Measurements from ENCODE around the gene SERPINA12.

SERPINA12 gene

DNA sequence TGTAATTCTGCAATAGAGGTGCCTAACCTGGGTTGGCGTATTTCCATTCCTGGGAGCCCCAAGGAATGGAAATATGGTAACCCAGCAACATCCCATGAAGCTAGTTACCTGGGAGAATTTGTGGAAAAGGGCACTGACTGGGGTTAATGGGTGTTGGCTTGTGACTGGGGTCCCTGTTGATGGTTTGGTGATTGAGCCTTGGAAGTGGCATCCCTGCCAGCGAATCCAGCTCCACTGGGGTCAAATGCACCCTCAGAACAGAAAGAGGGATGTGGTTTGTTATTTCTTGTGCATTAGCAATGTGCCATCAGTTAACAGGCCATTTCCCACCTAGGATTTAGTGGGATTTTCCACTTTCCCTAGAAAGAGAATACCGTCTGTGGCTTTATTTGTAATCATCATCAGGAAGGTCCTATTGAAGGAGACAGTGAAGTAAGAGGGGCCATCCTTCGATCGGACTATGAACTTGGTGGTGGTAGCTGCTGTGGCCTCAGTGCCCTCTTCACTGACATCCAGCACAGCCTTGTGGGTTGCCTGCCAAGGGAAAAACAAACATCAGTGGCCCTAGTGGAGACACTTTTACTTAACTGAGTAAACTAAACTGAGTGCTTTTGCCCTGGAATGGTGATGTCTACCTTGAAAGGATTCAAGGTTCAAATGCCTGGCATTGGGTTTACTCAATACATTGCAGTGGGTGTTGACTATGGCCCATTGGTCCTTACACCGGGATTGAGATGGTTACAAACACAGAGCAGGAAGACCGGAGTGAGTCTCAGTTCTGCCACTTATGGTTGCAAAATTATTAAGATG, 46.3 kb downstream of the SERPINA12 start:
- DNase-seq: no peak

DNA sequence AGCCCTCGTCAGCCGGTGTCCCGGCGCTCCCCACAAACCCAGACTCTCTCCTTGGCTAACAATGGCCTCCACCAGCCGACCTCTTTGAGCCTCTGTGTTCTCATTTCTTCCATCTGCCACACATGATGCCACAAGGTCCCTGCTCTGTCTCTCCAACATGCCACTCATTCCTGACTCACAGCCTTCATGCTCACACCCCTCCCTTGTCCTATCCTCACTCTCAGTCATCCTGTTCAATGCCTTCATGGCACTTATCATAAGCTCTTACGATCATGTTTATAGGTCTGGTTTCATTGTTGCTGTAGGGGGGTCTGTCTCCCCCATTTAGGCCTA, 47.1 kb downstream of the SERPINA12 start:
- DNase-seq: no peak

DNA sequence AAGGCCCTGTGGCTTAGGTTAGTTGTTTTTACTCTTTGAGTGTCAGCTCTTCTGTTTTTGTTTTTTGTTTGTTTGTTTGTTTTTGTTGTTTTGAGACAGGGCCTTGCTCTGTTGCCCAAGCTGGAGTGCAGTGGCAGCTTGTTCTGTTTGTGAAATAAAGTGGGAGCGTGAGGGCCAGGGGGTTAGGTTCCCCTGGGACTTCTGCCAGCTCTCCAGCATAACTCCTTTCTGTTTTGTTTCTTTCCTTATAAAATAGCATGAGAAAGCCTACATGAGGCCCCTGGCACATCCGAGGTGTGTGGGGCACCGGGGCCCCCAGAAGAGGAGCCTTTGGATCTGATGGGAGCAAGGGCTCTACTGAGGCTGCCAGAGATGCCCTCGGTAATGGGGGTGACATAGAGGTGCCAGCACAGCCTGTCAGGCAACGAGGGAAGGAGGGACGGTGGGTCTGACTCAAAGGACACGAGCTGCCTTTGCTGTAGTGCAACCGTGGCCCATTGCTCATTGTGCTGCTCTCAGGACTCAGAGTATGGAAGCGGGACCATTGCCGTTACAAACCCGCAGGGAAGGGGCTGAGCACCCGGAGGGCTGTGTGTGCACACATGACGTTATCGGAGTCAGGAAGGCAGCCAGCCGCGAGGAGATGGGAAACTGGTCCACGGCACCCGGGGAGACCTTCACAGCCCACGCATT, 47.6 kb downstream of the SERPINA12 start:
- DNase-seq: no peak

DNA sequence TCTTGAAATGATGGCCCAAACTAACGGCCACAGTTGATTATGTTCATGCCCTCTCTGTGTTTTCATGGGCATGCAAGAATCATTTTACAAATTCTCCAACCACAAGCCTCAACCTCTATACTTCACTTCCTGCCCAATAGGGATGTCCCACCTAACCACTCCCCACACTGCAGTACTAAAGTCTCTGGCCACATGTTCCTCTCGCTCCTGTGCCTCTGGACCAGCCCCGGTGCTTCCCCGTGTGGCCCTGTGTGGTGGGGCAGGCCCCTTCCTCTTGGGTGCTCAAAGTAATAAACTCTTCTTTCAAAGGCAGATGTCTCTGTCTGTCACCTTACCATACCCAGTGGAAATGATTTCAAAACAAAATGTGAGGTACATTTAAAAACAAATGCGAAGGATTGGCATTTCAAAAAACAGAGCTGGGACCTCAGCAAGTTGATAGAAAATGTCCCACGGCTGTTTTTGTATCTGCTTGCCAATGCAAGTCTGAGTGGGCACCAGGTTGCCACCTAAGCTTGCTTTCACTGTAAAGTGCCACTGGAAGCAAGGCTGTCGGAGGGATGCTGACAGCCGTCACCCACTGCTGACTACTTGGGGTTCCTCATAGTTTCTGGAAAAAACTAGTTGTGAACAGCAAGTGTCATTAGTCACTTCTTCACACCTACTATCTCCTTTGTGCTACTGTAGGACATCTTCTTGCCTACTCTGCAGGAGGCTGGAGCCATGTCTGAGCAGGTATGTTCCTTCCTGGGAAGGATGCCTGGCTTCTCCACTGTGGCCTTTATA, 48.4 kb downstream of the SERPINA12 start:
- DNase-seq: no peak

DNA sequence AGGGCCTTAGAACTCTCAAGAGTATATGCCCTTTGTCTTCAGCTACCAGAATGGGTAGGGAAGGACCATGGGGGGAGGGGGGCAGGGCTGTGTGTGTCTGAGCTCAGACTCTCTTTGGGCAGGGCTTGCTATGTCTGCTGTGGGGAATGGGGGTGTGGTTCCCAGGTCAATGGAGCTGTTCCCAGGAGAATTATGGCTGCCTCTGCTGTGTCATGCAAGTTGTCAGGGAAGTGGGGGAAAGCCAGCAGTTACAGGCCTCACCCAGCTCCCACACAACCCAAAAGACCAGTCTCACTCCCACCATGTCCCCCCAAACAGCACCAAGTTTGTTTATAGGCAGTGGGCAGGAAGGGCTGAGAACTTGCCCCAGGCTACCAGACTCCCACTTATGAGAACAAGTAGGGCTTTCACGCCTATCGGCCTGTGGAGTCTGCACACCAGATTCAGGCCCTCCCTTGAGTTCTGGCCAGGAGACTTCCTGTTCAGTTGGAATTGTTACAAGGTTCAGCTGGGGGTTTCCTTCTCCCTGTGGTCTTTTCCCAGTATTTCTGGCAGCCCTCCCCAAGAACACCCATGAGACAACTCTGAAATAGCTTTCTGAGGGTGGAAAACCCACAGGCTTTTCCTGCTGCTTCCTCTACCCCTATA, 50.6 kb downstream of the SERPINA12 start:
- DNase-seq: no peak

DNA sequence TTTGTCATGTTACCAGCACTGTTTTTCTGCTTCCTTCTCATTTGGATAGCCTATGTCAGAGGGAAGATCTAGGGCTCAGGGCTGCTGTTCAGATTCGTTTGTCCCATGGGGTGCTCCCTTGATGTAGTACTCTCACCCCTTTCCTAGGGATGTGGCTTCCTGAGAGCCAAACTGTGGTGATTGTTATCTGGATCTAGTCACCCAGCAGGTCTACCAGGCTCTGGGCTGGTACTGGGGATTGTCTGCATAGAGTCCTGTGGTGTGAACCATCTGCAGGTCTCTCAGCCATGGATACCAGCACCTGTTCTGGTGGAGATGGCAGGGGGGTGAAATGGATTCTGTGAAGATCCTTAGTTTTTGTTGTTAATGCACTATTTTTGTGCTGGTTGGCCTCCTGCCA, 51.2 kb downstream of the SERPINA12 start:
- no peak for DNase-seq

DNA sequence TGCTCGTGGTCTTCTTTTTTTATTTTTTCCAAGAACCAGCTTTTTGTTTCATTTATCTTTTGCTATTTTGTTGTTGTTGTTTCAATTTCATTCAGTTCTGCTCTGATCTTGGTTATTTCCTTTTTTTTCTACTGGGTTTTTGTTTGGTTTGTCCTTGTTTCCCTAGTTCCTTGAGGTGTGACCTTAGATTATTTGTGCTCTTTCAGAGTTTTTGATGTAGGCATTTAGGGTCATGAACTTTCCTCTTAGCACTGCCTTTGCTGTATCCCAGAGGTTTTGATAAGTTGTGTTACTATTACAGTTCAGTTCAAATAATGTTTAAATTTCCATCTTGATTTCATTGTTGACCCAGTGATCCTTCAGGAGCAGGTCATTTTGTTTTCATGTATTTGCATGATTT, 53.3 kb downstream of the SERPINA12 start:
- DNase-seq: no peak

DNA sequence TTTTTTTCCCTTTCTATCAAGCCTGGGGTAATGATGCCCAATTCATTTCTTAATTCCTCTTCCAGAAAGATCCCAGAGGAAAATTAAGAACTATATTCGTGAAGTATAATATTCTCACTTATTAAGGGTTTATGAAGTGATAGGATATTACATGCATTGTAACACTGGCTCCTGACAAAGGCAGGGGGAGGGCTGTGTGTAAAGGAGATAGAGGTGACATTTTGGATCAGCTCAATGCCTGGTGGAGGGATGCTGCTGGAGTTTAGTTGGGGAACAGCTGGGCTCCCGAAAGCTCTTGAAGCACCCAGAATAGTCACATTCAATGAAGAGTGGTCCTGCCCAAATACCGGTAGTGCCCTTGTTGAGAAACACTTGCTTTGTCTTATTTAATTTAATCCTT, 57.4 kb downstream of the SERPINA12 start:
- no peak for DNase-seq

DNA sequence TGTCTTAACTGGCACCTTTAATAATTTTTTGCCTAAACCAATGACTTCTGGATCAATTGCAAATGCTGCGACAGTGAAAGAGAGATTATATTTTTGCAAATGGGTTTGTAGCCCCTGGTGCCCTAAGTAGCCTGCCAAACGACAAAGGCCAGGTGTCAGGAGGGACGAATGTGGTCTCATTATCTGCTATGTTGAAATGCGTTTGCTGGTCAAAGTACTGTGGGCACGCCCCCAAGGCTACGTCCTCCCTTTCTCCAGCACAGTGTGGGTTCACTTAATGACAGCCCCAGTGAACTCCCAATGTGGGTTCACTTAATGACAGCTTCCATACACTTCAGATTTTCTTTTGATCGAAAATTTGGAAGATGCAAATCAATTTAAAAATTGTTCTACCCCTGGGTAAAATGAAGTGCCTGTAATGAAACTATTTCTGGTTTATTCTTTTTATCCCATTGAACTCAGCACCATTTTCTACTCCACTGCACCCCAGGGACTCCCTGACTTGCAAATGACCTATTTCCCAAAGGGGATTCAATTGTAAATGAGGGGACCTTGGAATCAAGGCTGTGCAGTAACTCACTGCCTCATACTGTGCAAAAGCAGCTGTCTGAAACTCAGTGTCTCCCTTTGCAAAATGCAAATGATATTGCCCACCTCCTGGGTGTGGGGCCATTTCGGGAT, 58.0 kb downstream of the SERPINA12 start:
- no peak for DNase-seq

DNA sequence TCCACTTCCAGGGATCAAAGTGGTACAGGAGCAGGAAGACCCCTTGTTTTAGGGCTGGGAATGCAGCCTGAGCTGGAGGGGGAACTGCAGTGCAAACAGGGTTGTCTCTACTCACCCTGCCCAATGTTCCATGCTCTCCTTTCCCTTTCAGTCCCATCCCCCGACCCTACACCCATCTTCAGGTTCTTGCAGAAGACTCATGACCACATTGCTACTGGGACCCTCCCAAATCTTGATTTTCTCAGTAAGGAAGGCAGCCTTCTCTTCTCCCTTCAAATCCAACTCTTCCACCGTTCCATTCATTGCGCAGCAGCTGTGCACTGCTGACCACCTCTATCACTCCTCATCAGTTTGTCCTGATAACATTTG, 58.6 kb downstream of the SERPINA12 start:
- no peak for DNase-seq

DNA sequence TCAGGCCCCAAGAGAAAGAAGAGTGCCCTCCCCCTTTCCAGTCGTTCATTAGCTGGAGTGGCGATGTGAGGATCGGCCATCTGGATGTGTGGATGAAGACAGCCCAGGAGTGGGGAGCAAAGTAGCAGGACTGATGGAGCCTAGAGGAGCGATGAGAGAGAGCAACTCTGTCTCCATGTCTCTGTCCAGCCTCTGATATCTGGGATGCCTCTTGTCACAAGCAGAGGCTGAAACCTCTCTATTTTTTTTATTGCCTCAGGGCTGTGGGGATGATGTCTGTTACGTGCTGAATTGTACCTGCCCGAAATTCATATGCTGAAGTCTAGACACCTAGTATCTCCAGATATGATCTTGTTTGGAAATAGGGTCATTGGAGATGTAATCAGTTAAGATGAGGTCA, 59.3 kb downstream of the SERPINA12 start:
- no peak for DNase-seq

DNA sequence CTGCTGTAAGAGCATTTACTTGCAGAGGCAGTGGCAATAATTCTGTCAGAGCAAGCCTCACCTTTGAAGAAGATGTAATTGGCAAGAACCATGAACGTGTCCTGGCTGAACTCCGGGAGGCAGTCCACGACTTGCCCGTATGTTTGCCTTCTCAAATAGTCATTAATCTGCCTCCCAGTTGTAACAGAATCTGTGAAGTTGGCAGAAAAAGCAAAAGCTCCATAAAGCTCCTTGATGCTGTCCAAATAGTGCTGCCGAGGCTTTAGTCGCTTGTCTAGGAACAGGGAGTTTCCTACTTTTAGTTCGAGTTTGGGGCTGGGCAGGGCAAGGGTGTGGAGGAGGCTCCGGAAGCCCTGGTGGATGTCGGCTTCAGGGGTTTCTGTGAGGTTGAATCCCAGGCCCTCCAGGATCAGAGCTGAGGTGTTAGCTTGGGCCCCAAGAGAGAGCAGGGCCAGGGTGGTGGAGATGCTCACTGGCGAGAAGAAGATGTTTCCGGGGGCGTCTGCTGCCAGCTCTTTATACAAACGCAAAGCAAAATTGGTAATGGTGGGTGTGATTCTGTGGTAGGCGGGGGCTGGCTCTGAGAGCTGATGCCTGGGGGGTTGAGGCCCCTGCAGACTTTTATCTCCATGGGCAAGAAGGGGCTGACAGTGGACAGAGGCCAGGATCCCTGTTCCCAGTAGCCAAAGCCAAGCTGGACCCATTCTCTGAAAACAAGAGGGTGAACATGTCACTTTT, 61.0 kb downstream of the SERPINA12 start:
- DNase-seq: no peak

DNA sequence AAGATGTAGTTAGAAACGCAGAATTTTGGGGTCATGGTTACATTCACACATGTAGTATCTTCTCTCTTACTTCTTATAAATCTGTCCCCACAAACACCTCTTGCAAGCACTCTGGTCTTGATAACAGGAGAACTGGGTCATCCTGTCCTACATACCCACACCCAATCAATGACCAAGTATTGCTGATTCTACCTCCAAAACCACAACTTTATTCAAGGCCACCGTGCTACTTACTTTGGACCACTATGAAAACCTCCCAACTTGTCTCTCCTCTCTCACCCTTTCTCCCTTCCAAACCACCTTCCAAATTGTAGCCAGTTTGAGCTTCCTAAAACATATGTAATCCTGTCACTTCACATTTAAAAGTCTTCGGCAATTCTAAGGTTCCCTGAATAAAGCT, 62.1 kb downstream of the SERPINA12 start:
- DNase-seq: no peak

DNA sequence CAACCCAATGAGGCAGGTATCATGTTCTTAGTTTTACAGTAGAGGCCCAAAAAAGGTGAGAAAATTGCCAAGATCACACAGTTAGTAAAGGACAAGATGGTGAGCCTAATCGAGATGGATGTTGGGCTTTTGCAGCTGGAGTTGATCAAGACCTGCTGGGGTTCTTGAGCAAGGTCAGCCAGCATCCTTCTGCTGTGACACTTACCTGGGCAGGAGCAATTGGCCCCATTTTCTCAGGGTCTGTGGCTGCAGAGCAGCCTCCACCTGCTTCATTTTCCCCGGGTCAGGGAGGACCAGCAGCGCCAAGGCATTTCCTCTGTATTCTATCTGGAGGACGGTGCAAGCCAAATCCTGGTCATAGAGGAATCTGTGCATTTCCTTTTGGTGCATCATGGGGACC, 63.1 kb downstream of the SERPINA12 start:
- DNase-seq: no peak

DNA sequence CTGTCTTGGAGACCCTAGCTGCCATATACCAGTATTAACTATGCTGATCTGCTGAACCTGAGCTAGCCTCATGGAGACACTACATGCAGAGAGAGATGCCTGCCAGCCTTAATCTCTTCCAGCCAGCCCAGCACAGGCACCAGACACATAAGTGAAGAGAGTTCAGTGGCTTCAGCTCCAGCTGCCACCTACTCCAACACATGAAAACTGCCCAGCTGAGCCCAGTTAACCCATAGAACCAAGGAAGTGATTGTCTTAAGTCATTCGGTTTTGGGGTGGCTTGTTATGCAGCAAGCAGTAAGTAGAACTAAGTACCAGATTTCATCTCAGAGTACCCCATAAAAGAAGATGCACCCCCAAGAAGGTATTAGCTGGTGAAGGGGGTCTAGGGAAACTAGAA, 64.3 kb downstream of the SERPINA12 start:
- DNase-seq: no peak

DNA sequence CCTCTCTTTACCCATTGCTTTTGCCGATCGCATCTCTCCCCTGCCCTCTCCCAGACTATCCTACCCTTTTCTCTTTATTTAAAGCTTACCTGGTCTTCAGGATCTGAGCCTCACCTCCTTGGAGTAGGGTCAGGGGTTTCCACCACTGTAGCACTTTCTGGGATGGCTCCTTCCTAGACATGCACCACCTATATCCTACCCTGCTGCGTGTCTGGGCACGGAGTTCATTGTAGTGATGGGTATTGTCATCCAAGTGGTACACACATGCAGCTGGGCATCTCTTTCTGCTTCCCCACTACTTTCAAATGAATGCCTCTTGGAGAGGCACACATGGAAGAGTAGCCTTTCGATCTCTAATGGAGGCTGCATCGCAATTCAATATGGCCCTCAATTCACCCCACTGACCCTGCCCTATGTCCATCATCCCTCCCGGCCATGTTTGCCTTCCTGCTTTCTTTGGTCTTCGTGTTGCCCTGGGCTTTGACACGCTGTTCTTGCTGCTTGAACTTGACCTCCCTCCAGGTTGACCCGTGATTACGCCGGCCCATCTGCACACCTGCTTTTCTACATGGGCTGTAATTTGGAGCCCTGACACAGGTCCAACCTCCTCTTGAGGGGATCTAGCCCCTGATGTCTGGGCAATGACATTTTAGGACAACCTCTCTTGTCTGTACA, 67.6 kb downstream of the SERPINA12 start:
- DNase-seq: no peak

DNA sequence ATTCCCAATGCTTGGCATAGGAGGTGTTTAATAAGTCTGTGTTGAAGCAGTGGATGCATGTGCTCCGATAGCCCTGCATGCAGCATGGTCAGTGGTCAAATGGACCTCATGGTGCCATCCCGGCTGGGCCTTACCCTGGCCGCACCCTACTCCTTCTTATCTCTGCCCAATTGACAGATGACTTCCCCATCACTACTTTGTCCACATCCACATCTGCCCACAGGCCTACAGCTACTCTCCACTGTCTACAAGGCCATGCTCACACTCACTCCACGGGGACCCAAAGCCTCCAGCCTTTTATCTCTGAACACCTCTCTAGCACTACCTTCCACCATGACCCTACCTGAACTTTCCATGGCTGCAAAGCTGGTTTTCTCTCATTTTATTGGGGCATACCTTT, 68.1 kb downstream of the SERPINA12 start:
- DNase-seq: no peak

DNA sequence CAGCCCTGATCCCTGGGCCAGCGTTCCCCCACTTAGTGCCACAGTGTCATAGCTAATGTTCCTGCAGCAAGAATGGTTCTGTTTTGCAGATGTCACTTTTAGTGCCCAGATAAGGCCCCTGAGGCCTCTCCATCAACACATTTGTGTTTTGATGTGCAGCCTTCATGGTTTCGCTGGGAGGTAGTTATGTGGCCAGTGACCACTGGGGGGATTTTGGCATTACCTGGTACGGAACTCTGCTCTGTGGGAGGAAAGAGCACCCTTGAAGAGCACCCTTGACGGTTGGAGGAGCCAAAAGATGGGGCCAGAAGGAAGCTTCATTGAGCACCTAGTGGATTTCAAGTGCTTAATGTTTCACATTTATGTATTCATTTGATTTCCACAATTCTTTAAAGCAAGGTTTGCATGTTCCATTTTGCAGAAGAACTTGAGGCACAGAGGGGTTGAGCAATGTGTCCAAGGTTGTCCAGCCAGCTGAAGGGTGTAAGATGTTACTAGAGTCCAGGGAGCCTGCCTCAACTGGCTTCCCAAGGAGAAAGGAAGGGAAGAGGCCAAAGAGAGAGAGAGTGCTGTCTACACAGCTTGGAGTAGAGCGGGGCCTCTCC, 69.7 kb downstream of the SERPINA12 start:
- DNase-seq: no peak
